ENCODE results near the gene SLC6A19.

The SLC6A19 gene

GRCh38 chr5:1192971-1193590 is 8.3 kb upstream of the SLC6A19 start:
- no peak for DNase-seq
- Histone ChIP-seq H3K9me3 (ENCODE audit: severe bottlenecking) (no peaks in the 10 kb centered on the region), H3K27me3 (ENCODE audit: insufficient read depth, low read depth, severe bottlenecking) (no peaks in the 10 kb centered on the region), H3K36me3 (no peaks in the 10 kb centered on the region), H3K27ac (no peak overlapping the region), H3K4me3 (ENCODE audit: low read depth, low read length) (no peak overlapping the region)
- TF ChIP-seq CTCF (IDR thresholded peaks at IDR 0.05; ENCODE audit: low read depth, low read length) = no peak

- Histone ChIP-seq H3K4me3 (ENCODE audit: low read depth, low read length) (no peak overlapping the region), H3K9me3 (ENCODE audit: severe bottlenecking) (no peaks in the 10 kb centered on the region), H3K27ac (no peak overlapping the region), H3K27me3 (ENCODE audit: insufficient read depth, low read depth, severe bottlenecking) (no peaks in the 10 kb centered on the region), H3K36me3 (no peaks in the 10 kb centered on the region)
- no peak for TF ChIP-seq CTCF (IDR thresholded peaks at IDR 0.05; ENCODE audit: low read depth, low read length)
- DNase-seq = no peak
Observed at GRCh38 chr5:1193591-1193985, 7.8 kb upstream of the SLC6A19 start.

- no peaks in the 10 kb centered on the region for H3K27me3 ChIP-seq (ENCODE audit: insufficient read depth, low read depth, severe bottlenecking)
Observed at GRCh38 chr5:1194378-1194777, 7.0 kb upstream of the SLC6A19 start.

GRCh38 chr5:1195439-1195838 is 6.0 kb upstream of the SLC6A19 start:
- Histone ChIP-seq H3K4me3 (ENCODE audit: low read depth, low read length) (no peak overlapping the region), H3K27me3 (ENCODE audit: insufficient read depth, low read depth, severe bottlenecking) (no peaks in the 10 kb centered on the region), H3K36me3 (no peaks in the 10 kb centered on the region), H3K27ac (no peak overlapping the region), H3K9me3 (ENCODE audit: severe bottlenecking) (no peaks in the 10 kb centered on the region)
- TF ChIP-seq CTCF (IDR thresholded peaks at IDR 0.05; ENCODE audit: low read depth, low read length) = no peak
- no peak for DNase-seq

More at GRCh38 chr5:1194378-1194777, 7.0 kb upstream of the SLC6A19 start:
- H3K4me3 ChIP-seq (ENCODE audit: low read depth, low read length) = no peak overlapping the region
- DNase-seq = no peak
- no peak overlapping the region for H3K27ac ChIP-seq
- no peaks in the 10 kb centered on the region for H3K9me3 ChIP-seq (ENCODE audit: severe bottlenecking)
- H3K36me3 ChIP-seq = no peaks in the 10 kb centered on the region
- TF ChIP-seq CTCF (IDR thresholded peaks at IDR 0.05; ENCODE audit: low read depth, low read length) = no peak

DNA sequence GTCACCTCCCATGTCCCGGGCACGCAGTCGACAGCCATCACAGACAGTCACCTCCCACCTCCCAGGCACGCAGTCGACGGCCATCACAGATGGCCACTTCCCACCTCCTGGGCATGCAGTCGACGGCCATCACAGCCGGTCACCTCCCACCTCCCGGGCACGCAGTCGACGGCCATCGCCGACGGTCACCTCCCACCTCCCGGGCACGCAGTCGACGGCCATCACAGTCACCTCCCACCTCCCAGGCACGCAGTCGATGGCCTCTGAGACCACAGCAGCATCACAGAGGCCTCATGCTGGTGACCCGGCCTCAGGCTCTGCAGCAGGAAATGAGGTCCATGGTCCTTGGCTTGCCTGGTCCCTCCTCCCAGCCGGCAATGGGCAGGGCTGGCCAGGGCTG is 5.5 kb upstream of the SLC6A19 start:
- no peak for TF ChIP-seq CTCF (IDR thresholded peaks at IDR 0.05; ENCODE audit: low read depth, low read length)
- H3K4me3 ChIP-seq (ENCODE audit: low read depth, low read length) = no peak overlapping the region
- no peaks in the 10 kb centered on the region for H3K36me3 ChIP-seq
- no peak for DNase-seq
- no peaks in the 10 kb centered on the region for H3K27me3 ChIP-seq (ENCODE audit: insufficient read depth, low read depth, severe bottlenecking)
- H3K9me3 ChIP-seq (ENCODE audit: severe bottlenecking) = no peaks in the 10 kb centered on the region
- no peak overlapping the region for H3K27ac ChIP-seq

DNA sequence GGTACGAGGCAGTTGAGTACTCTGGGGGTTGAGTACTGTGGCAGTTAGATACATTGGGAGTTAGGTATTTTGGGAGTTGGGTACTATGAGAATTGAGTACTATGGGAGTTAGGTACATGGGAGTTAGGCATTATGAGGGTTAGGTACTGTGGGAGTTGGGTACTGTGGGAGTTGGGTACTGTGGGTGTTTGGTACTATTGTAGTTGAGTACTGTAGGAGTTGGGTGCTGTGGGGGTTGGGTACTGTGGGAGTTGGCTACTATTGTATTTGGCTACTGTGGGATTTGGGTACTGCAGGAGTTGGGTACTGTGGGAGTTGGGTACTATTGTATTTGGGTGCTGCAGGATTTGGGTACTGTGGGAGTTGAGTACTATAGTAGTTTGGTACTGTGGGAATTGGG is 4.8 kb upstream of the SLC6A19 start:
- no peaks in the 10 kb centered on the region for H3K36me3 ChIP-seq
- TF ChIP-seq CTCF (IDR thresholded peaks at IDR 0.05; ENCODE audit: low read depth, low read length) = no peak
- no peak for DNase-seq
- H3K27me3 ChIP-seq (ENCODE audit: insufficient read depth, low read depth, severe bottlenecking) = no peaks in the 10 kb centered on the region
- H3K4me3 ChIP-seq (ENCODE audit: low read depth, low read length) = no peak overlapping the region
- no peak overlapping the region for H3K27ac ChIP-seq
- H3K9me3 ChIP-seq (ENCODE audit: severe bottlenecking) = no peaks in the 10 kb centered on the region

Measured in WERI-Rb-1 (cell line).